SU-DHL-6 (cell line): ENCODE measurements around the gene ZNF469.

ENCODE experiments used
- H2AFZ ChIP-seq: fragments of 200-600 bp; sonication (generic); 2 replicates; pipeline ENCODE4 v1.6.1; 2014; ENCODE audit warnings: low read depth, mild to moderate bottlenecking, moderate library complexity, mixed read lengths, antibody characterized with exemption, low read length; ENCODE audit not compliant: severe bottlenecking
- H3F3A ChIP-seq: fragments of 200-600 bp; shearing (Covaris generic); 2 replicates; pipeline ENCODE4 v1.6.0; 2016; ENCODE audit warnings: antibody characterized with exemption, mild to moderate bottlenecking; ENCODE audit not compliant: insufficient read depth
- H3K27ac ChIP-seq: fragments of 200-600 bp; sonication (generic); 2 replicates; pipeline ENCODE4 v1.5.1; 2016; ENCODE audit warnings: low read depth, mild to moderate bottlenecking, low read length, moderate library complexity, mixed read lengths
- H3K27me3 ChIP-seq: fragments of 200-600 bp; sonication (generic), shearing (Covaris generic); 2 replicates; pipeline ENCODE4 v1.6.0; 2014; ENCODE audit warnings: mild to moderate bottlenecking, low read length
- H3K36me3 ChIP-seq: fragments of 200-600 bp; sonication (generic); 2 replicates; pipeline ENCODE4 v1.6.1; 2014; ENCODE audit warnings: mild to moderate bottlenecking, low read length, mixed read lengths
- H3K4me2 ChIP-seq: fragments of 300-600, 200-600 bp; shearing (Covaris generic), sonication (generic); 2 replicates; pipeline ENCODE4 v1.6.0; 2014; ENCODE audit warnings: low read length, low read depth, mild to moderate bottlenecking; ENCODE audit not compliant: poor library complexity, severe bottlenecking
- H3K4me3 ChIP-seq: fragments of 200-600 bp; sonication (generic); 2 replicates; pipeline ENCODE4 v1.5.1; 2014; ENCODE audit warnings: antibody characterized with exemption, low read length, mild to moderate bottlenecking, mixed read lengths; ENCODE audit not compliant: insufficient read depth, poor library complexity, severe bottlenecking
- H3K79me2 ChIP-seq: fragments of 200-600 bp; sonication (generic); 2 replicates; pipeline ENCODE4 v1.6.1; 2014; ENCODE audit warnings: mild to moderate bottlenecking, low read length, moderate library complexity; ENCODE audit not compliant: insufficient read depth
- H3K9ac ChIP-seq: fragments of 200-600 bp; sonication (generic); 2 replicates; pipeline ENCODE4 v1.7.0; 2014; ENCODE audit warnings: mild to moderate bottlenecking, low read length
- H3K9me2 ChIP-seq: fragments of 200-600 bp; sonication (generic); replicated peaks from 2 replicates; pipeline ENCODE4 v1.6.1; 2014; ENCODE audit warnings: low read length; ENCODE audit not compliant: insufficient read depth
- H3K9me3 ChIP-seq: fragments of 200-600 bp; sonication (generic); 2 replicates; pipeline ENCODE4 v1.6.1; 2014; ENCODE audit warnings: low read length, mixed read lengths; ENCODE audit not compliant: insufficient read depth
- H4K20me1 ChIP-seq: fragments of 200-600 bp; sonication (generic); 2 replicates; pipeline ENCODE4 v1.6.1; 2014; ENCODE audit warnings: low read depth, mild to moderate bottlenecking, antibody characterized with exemption, low read length, moderate library complexity, mixed read lengths
- EZH2phosphoT487 ChIP-seq: fragments of 200-600 bp; sonication (generic), shearing (Covaris generic); conservative IDR thresholded peaks from 2 replicates; pipeline ENCODE4 v1.6.1; 2018; ENCODE audit warnings: mild to moderate bottlenecking, antibody characterized with exemption, low read length, moderate library complexity, mixed read lengths
- TF ChIP-seq, protein P1 (sequence below): fragments of 200-600 bp; sonication (generic); IDR thresholded peaks from one replicate; pipeline ENCODE4 v1.5.1; 2017; ENCODE audit warnings: antibody characterized with exemption, mild to moderate bottlenecking, low read length, moderate library complexity; ENCODE audit not compliant: insufficient read depth, poor library complexity, severe bottlenecking

The ZNF469 gene, protein sequence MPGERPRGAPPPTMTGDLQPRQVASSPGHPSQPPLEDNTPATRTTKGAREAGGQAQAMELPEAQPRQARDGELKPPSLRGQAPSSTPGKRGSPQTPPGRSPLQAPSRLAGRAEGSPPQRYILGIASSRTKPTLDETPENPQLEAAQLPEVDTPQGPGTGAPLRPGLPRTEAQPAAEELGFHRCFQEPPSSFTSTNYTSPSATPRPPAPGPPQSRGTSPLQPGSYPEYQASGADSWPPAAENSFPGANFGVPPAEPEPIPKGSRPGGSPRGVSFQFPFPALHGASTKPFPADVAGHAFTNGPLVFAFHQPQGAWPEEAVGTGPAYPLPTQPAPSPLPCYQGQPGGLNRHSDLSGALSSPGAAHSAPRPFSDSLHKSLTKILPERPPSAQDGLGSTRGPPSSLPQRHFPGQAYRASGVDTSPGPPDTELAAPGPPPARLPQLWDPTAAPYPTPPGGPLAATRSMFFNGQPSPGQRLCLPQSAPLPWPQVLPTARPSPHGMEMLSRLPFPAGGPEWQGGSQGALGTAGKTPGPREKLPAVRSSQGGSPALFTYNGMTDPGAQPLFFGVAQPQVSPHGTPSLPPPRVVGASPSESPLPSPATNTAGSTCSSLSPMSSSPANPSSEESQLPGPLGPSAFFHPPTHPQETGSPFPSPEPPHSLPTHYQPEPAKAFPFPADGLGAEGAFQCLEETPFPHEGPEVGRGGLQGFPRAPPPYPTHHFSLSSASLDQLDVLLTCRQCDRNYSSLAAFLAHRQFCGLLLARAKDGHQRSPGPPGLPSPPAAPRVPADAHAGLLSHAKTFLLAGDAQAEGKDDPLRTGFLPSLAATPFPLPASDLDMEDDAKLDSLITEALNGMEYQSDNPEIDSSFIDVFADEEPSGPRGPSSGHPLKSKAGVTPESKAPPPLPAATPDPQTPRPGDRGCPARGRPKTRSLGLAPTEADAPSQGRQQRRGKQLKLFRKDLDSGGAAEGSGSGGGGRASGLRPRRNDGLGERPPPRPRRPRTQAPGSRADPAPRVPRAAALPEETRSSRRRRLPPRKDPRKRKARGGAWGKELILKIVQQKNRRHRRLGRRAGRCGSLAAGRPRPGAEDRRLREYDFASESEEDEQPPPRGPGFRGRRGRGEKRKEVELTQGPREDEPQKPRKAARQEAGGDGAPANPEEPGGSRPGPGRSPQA (N-terminal part only)

GRCh38 chr16:88382491-88383400 lies at the start of gene ZNF469:
ZNF469 (plus strand) TSS chr16:88382959; CDS start chr16:88427471, 44,512 bp downstream.
- Histone ChIP-seq H3K36me3 (no peaks in the 10 kb centered on the region), H3K4me2 (no peak within 1 kb of the TSS), H3K79me2 (no peaks in the 10 kb centered on the region), H3K27ac (no peak within 1 kb of the TSS), H3K9me2 (no peaks in the 10 kb centered on the region), H3K27me3 (no peaks in the 10 kb centered on the region), H3K9ac (no peak within 1 kb of the TSS), H4K20me1 (no peaks in the 10 kb centered on the region), H2AFZ (no peak within 1 kb of the TSS), H3K4me3 (no peak within 1 kb of the TSS), H3K9me3 (no peaks in the 10 kb centered on the region), H3F3A (no peaks in the 10 kb centered on the region)
- no peak for TF ChIP-seq EZH2phosphoT487
- TF ChIP-seq, protein P1, sequence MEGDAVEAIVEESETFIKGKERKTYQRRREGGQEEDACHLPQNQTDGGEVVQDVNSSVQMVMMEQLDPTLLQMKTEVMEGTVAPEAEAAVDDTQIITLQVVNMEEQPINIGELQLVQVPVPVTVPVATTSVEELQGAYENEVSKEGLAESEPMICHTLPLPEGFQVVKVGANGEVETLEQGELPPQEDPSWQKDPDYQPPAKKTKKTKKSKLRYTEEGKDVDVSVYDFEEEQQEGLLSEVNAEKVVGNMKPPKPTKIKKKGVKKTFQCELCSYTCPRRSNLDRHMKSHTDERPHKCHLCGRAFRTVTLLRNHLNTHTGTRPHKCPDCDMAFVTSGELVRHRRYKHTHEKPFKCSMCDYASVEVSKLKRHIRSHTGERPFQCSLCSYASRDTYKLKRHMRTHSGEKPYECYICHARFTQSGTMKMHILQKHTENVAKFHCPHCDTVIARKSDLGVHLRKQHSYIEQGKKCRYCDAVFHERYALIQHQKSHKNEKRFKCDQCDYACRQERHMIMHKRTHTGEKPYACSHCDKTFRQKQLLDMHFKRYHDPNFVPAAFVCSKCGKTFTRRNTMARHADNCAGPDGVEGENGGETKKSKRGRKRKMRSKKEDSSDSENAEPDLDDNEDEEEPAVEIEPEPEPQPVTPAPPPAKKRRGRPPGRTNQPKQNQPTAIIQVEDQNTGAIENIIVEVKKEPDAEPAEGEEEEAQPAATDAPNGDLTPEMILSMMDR: no peak

DNA sequence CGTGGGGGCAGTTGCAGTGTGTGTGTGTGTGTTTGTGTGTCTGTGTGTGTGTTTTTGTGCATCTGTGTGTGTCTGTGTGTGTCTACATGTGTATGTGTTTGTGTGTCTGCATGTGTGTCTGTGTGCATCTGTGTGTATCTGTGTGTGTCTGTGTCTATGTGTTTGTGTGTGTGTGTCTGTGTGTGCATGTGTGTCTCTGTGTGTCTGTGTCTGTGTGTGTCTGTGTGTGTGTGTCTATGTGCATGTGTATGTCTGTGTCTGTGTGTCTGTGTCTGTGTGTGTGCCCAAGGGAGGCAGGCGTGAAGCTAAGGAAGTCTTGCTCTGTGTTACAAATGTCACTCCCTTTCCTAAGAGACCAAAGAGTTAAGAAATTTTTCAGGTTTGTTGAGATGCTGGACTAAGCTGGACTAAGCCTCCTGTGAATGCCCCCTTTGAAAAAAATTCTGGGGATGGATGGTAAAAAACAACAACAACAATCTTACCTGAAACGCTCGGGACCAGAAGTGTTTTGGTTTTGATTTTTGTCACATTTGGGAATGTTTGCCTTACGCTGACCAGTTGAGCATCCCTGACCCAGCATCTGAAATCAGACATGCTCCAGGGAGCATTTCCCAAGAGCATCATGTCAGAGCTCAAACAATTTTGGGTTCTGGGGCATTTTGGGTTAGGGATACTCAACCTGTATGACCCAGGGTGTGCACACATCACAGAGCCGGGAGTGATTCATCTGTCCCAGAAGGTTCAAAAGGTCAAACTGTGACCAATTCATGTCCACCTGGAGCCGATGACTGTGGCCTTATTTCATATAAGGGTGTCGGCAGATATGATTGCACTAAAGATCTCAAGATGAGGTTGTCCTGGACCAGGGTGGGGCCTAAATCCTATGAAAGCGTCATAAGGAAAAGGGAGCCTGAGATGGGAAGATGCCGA lies 48.6 kb upstream of the ZNF469 start:
- TF ChIP-seq, protein P1: no peak
- no peak for TF ChIP-seq EZH2phosphoT487
- Histone ChIP-seq H4K20me1 (no peaks in the 10 kb centered on the region), H3K79me2 (no peaks in the 10 kb centered on the region), H3K9ac (no peak overlapping the region), H3F3A (no peaks in the 10 kb centered on the region), H3K27me3 (no peaks in the 10 kb centered on the region), H3K9me2 (no peaks in the 10 kb centered on the region), H3K9me3 (no peaks in the 10 kb centered on the region), H3K4me2 (no peak overlapping the region), H2AFZ (no peak overlapping the region), H3K4me3 (no peak overlapping the region), H3K36me3 (no peaks in the 10 kb centered on the region), H3K27ac (no peak overlapping the region)
